GM23338 (cell line): ENCODE data around the gene JAKMIP1. TPM values are rescaled to one million over a fixed set of nuclear protein-coding genes. Genes with fewer than 3 reads are reported as not detected.

Source experiments
- ATAC-seq: fragments of 200-7000 bp; cut with Tn5 transposase; 3 replicates; pipeline ENCODE4 v1.9.1; 2020
- DNase-seq: peaks from one replicate; pipeline ENCODE4 v3.0.0-alpha.2; 2015; ENCODE audit warnings: low spot score
- H2AFZ ChIP-seq: fragments of 200-600 bp; sonication (generic); 2 replicates; pipeline ENCODE4 v1.8.0; 2016; ENCODE audit warnings: antibody characterized with exemption, mild to moderate bottlenecking, moderate library complexity
- H3F3A ChIP-seq: fragments of 200-600 bp; sonication (generic); replicated peaks from 2 replicates; pipeline ENCODE4 v1.8.0; 2017; ENCODE audit warnings: antibody characterized with exemption, mixed run types, low read depth
- H3K27ac ChIP-seq: fragments of 200-600 bp; sonication (generic); 2 replicates; pipeline ENCODE4 v1.6.1; 2016; ENCODE audit warnings: low read depth
- H3K27me3 ChIP-seq: fragments of 200-600 bp; sonication (generic); 2 replicates; pipeline ENCODE4 v1.8.0; 2016; ENCODE audit warnings: mild to moderate bottlenecking, mixed run types, moderate library complexity; ENCODE audit not compliant: insufficient read depth
- H3K36me3 ChIP-seq: fragments of 200-600 bp; sonication (generic); 2 replicates; pipeline ENCODE4 v1.8.0; 2016; ENCODE audit warnings: mild to moderate bottlenecking; ENCODE audit not compliant: insufficient read depth
- H3K4me1 ChIP-seq: fragments of 200-600 bp; sonication (generic); 2 replicates; pipeline ENCODE4 v1.8.0; 2016; ENCODE audit warnings: mild to moderate bottlenecking, moderate library complexity; ENCODE audit not compliant: insufficient read depth
- H3K4me2 ChIP-seq: fragments of 200-600 bp; sonication (generic); 2 replicates; pipeline ENCODE4 v1.7.1; 2017; ENCODE audit warnings: mixed run types
- H3K4me3 ChIP-seq: fragments of 200-600 bp; sonication (generic); 2 replicates; pipeline ENCODE4 v1.6.1; 2016; ENCODE audit warnings: mixed run types
- H3K79me2 ChIP-seq: fragments of 200-600 bp; sonication (generic); replicated peaks from 2 replicates; pipeline ENCODE4 v1.8.0; 2017; ENCODE audit warnings: mild to moderate bottlenecking; ENCODE audit not compliant: insufficient read depth
- H3K9me2 ChIP-seq: fragments of 200-600 bp; sonication (generic); 2 replicates; pipeline ENCODE4 v1.8.0; 2017; ENCODE audit not compliant: insufficient read depth
- H4K20me1 ChIP-seq: fragments of 200-600 bp; sonication (generic); replicated peaks from 2 replicates; pipeline ENCODE4 v1.8.0; 2017; ENCODE audit warnings: mild to moderate bottlenecking; ENCODE audit not compliant: insufficient read depth
- H3K27ac Mint-ChIP-seq: 2 replicates; pipeline ENCODE4 v1.8.0; 2020; ENCODE audit warnings: inconsistent platforms, mild to moderate bottlenecking, moderate library complexity, mixed read lengths
- H3K27me3 Mint-ChIP-seq: 3 replicates; pipeline ENCODE4 v1.8.0; 2022; ENCODE audit warnings: low read depth, mild to moderate bottlenecking, moderate library complexity, mixed read lengths, inconsistent platforms; ENCODE audit not compliant: insufficient read depth, poor library complexity
- H3K36me3 Mint-ChIP-seq: 3 replicates; pipeline ENCODE4 v1.8.0; 2021; ENCODE audit warnings: low read depth, mild to moderate bottlenecking, inconsistent platforms, moderate library complexity, mixed read lengths
- H3K4me1 Mint-ChIP-seq: 3 replicates; pipeline ENCODE4 v1.8.0; 2020; ENCODE audit warnings: mild to moderate bottlenecking, inconsistent platforms, mixed read lengths
- H3K4me3 Mint-ChIP-seq: 3 replicates; pipeline ENCODE4 v1.8.0; 2021; ENCODE audit warnings: moderate library complexity, mild to moderate bottlenecking, inconsistent platforms, mixed read lengths
- H3K9me3 Mint-ChIP-seq: 3 replicates; pipeline ENCODE4 v1.8.0; 2020; ENCODE audit warnings: moderate library complexity, mild to moderate bottlenecking, inconsistent platforms, mixed read lengths
- CREB1 ChIP-seq: fragments of 250-450 bp; sonication (Bioruptor Pico); IDR thresholded peaks from 2 replicates; pipeline ENCODE4 v1.5.0; 2020; ENCODE audit warnings: low read depth, mild to moderate bottlenecking, moderate library complexity
- CTCF ChIP-seq, 2 experiments: fragments of 200-600 bp in 1 of 2; sonication (generic) in 1 of 2; conservative IDR thresholded peaks; 2 replicates each; pipeline versions ENCODE4 v1.5.1 to v1.6.1; 2016 to 2017; ENCODE audit warnings: antibody characterized with exemption in 2 of 2, low read depth in 2 of 2, mild to moderate bottlenecking in 2 of 2, moderate library complexity in 1 of 2
- EZH2 ChIP-seq: fragments of 200-600 bp; sonication (generic); IDR thresholded peaks from one replicate; pipeline ENCODE4 v1.8.0; 2017; ENCODE audit warnings: antibody characterized with exemption, mild to moderate bottlenecking, low read depth; ENCODE audit not compliant: unreplicated experiment
- POLR2AphosphoS5 ChIP-seq: IDR thresholded peaks from 2 replicates; pipeline ENCODE4 v1.6.1; 2016; ENCODE audit warnings: antibody characterized with exemption, low read depth
- STAT1 ChIP-seq: IDR thresholded peaks from one replicate; pipeline ENCODE4 v1.6.1; 2016; ENCODE audit warnings: antibody characterized with exemption; ENCODE audit not compliant: unreplicated experiment
- ZNF462 ChIP-seq: fragments of 250-450 bp; sonication (Bioruptor Pico); IDR thresholded peaks from 2 replicates; pipeline ENCODE4 v1.5.0; 2020; ENCODE audit warnings: mild to moderate bottlenecking, moderate library complexity
- polyA plus RNA-seq: library from polyadenylated mRNA; unstranded; fragments of >200 nt; fragmentation: Nextera tagmentation; extraction: Ambion mirVana; gene quantifications from 2 replicates; pipeline ENCODE4 v1.2.1, GENCODE V29; 2016
- total RNA-seq: library from RNA; depleted of rRNA; stranded (reverse); fragments of >200 nt; shearing (Covaris generic); gene quantifications from 2 replicates; pipeline ENCODE4 v1.2.3, GENCODE V29; 2014

Gene JAKMIP1
- total and polyA plus RNA-seq, 2 experiments from 2014 or later, result 4.6 to 5.1 TPM

- TF ChIP-seq ZNF462 (no peak), STAT1 (no peak), CTCF (conservative IDR thresholded peaks at IDR 0.05; ENCODE audit: low read depth in 2 of 2) (no peak), EZH2 (no peak), POLR2AphosphoS5 (no peak)
Observed at GRCh38 chr4:6115746-6116586, 84.4 kb downstream of the JAKMIP1 start (continued).

GRCh38 chr4:6115342-6115741 is 85.0 kb downstream of the JAKMIP1 start:
- Mint-ChIP-seq H3K4me1 (peaks cover 37% of the 10 kb centered on the region), H3K4me3 (no peak overlapping the region), H3K27ac (no peak overlapping the region), H3K27me3 (peaks cover 13% of the 10 kb centered on the region), H3K36me3 (no peaks in the 10 kb centered on the region), H3K9me3 (no peaks in the 10 kb centered on the region)
- no peak overlapping the region for H3K27ac ChIP-seq
- no peaks in the 10 kb centered on the region for H4K20me1 ChIP-seq
- no peaks in the 10 kb centered on the region for H3K79me2 ChIP-seq
- DNase-seq (no peak), ATAC-seq (no peak)
- H3F3A ChIP-seq, result no peaks in the 10 kb centered on the region
- H3K4me2 ChIP-seq, result no peak overlapping the region
- H3K4me1 ChIP-seq, result peaks cover 19% of the 10 kb centered on the region
- H3K9me2 ChIP-seq, result no peaks in the 10 kb centered on the region
- no peaks in the 10 kb centered on the region; the same call in 1 of the 2 replicates for H3K27me3 ChIP-seq
- H3K4me3 ChIP-seq, result no peak overlapping the region
- H2AFZ ChIP-seq, result no peak overlapping the region
- H3K36me3 ChIP-seq, result no peaks in the 10 kb centered on the region
- TF ChIP-seq POLR2AphosphoS5 (no peak), STAT1 (no peak), CREB1 (CRISPR knock-in tag) (no peak), ZNF462 (no peak)
